GM13976 (cell line): ENCODE results near the gene TACC2.

Source experiments
- DNase-seq: peaks from one replicate; pipeline ENCODE4 v3.0.0; 2012; ENCODE audit warnings: low spot score
- in situ Hi-C: fragments of 300-500 bp; cut with MboI; formaldehyde crosslinking; loops from one replicate; pipeline ENCODE4 v1.12.0; 2022; ENCODE audit warnings: low sequenced_read_pairs, mixed read lengths, inconsistent platforms; ENCODE audit not compliant: unreplicated experiment
- TF ChIP-seq, protein P1 (sequence below): IDR thresholded peaks from 2 replicates; pipeline ENCODE4 v1.5.1; 2012; ENCODE audit warnings: borderline replicate concordance, mild to moderate bottlenecking; ENCODE audit not compliant: insufficient read depth; ENCODE audit errors: extremely low read depth, missing control alignments, control extremely low read depth

Gene TACC2

DNA sequence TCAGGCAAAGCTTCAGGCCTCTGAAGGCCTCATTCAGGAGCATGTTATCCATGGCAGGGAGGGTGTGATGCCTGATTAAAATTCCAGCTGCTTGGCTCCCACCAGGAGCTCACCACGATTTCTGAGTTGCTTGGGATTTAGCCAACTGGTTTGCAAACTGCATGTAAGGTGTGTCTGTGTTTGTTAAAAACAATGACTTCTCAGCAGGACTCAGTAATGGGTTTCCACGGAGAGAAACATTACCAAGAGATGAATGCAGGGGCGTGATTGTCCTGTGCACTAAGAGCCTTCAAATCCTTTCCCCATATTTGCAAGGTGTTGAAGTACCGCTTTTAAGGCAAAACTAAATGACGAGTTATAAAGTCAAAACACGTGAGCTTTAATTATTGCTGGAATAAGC is 193.3 kb downstream of the TACC2 start:
- TF ChIP-seq, protein P1, sequence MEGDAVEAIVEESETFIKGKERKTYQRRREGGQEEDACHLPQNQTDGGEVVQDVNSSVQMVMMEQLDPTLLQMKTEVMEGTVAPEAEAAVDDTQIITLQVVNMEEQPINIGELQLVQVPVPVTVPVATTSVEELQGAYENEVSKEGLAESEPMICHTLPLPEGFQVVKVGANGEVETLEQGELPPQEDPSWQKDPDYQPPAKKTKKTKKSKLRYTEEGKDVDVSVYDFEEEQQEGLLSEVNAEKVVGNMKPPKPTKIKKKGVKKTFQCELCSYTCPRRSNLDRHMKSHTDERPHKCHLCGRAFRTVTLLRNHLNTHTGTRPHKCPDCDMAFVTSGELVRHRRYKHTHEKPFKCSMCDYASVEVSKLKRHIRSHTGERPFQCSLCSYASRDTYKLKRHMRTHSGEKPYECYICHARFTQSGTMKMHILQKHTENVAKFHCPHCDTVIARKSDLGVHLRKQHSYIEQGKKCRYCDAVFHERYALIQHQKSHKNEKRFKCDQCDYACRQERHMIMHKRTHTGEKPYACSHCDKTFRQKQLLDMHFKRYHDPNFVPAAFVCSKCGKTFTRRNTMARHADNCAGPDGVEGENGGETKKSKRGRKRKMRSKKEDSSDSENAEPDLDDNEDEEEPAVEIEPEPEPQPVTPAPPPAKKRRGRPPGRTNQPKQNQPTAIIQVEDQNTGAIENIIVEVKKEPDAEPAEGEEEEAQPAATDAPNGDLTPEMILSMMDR = no peak
- no peak for DNase-seq
- in situ Hi-C loops = no loop called here

DNA sequence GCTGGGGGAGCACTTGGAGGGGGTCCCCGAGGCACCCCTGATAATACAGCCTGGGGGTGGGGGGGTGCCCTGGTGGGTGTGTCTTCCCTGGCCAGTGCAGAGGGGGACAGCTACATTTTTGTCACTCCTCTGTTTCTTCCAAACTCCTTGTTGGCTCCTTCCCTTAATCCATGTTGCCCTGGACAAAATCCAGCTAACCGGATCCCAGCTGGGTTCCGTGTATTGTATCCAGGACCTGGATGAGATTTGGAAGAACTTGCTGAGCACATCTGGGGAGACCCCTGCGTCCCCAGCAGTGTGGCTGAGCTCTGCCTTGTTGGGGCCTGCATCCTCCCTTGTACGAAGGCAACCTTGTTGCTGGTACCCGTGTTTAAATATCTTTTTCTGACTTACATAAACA is 195.3 kb downstream of the TACC2 start:
- DNase-seq = no peak
- TF ChIP-seq, protein P1 = no peak
- in situ Hi-C loops = no loop called here

DNA sequence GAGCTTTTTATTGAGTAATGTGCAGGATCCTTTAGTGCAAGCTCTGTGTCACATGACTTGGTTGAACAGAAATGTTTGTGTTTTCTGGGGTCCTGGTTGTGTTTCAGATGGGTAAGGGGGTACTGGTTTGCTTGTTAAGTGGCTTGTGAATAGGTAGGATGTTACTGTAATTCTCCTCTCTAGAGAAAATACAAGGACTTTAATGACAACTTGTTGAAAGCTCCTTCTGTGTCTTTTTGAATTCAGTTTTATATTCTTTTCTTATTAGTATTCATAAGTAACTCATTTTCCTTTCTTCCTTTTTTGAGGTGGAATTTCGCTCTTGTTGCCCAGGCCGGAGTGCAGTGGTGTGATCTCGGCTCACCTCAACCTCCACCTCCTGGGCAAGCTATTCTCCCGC is 196.7 kb downstream of the TACC2 start:
- DNase-seq = no peak
- TF ChIP-seq, protein P1 = no peak
- in situ Hi-C loops = no loop called here

DNA sequence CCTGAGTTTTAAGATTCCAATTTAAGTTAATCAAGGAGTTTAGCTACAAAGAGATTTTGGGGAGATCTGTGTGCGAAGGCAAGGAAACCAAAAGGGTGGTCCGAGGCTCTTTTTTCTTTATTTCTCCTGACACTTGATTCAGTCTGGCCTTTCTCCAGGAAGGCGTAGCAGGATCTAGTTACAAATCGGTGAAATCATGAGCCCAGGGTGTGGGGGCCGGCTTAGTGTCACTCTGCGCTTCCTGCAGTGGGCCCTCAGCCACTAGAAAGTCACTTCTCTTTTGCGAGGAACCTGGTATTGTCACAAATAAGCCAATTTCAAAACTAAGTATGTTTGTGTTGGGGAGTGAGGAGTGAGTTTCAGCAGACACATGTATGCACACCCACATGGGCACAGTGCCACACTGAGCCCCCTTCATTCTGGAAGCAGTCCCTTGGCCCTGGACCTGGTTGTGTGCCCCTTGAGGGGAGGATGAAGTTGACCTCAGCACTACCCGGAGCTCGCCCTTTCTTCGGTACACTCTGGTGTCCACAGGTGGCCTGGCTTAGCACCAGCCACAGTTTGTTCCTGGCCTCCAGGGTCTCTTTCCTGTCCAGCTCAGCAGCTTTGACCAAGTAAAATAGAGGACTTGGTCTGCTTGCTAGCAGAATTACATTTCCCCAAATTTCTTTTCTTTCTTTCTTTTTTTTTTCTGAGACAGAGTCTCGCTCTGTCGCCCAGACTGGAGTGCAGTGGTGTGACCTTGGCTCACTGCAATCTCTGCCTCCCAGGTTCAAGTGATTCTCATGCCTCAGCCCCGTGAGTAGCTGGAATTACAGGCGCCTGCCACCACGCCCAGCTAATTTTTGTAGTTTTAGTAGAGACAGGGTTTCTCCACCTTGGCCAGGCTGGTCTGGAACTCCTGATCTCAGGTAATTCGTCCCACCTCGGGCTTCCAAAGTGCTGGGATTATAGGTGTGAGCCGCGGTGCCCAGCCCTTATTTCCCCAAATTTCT is 198.2 kb downstream of the TACC2 start:
- no peak for DNase-seq
- in situ Hi-C loops = no loop called here
- TF ChIP-seq, protein P1 = no peak

DNA sequence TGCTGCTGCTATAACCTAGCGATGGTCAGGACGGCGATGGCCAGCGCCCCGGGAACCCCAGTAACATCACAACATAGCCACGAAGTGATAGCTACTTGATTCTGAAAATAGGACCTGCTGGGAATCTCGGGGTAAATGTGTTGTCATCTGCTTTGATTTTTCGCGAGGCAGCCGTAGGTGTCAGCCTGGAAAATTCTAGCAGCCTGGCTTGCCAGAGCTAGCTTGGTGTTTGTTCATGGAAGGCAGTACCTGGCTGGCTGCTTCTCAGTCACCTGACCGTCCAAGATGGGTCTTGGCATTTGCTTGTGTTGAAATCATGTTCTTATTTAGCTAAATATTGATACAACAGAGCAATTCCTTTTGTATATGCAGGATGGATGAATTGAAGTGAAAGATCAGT is 199.7 kb downstream of the TACC2 start:
- DNase-seq = no peak

DNA sequence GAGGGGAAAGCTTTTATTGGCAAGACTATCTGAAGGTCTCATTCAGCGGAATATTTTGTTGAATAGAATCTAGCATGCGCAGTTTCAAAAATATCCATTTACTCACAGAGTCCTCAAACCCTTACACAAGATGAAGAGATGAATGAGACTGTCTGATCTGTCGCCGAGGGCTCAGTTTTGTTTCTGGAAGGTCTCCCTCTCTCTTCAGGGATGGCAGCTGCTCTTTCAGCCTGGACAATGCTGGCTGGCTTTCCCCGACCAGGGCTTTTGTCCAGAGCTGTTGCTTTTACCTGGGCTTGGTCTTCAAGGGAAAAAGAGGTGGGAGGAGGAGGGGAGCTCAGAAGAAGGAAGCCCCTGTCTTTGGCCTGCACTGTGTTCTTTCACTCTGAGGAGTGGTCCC is 200.2 kb downstream of the TACC2 start:
- DNase-seq = no peak
- in situ Hi-C loops = no loop called here
- TF ChIP-seq, protein P1 = no peak

More for the DNA sequence above, 199.7 kb downstream of the TACC2 start:
- in situ Hi-C loops = no loop called here
- TF ChIP-seq, protein P1 = no peak
